PC-9 (cell line): ENCODE results near the gene ETNK2.

Experiments used
- EZH2 ChIP-seq: fragments of 200-600 bp; sonication (generic); IDR thresholded peaks from 2 replicates; pipeline ENCODE4 v1.8.0; 2017; ENCODE audit warnings: antibody characterized with exemption, low read depth
- TF ChIP-seq, protein P1 (sequence below): fragments of 200-600 bp; sonication (generic); conservative IDR thresholded peaks from 2 replicates; pipeline ENCODE4 v1.6.1; 2017; ENCODE audit warnings: mixed run types, antibody characterized with exemption, mild to moderate bottlenecking, moderate library complexity

- TF ChIP-seq, protein P1, sequence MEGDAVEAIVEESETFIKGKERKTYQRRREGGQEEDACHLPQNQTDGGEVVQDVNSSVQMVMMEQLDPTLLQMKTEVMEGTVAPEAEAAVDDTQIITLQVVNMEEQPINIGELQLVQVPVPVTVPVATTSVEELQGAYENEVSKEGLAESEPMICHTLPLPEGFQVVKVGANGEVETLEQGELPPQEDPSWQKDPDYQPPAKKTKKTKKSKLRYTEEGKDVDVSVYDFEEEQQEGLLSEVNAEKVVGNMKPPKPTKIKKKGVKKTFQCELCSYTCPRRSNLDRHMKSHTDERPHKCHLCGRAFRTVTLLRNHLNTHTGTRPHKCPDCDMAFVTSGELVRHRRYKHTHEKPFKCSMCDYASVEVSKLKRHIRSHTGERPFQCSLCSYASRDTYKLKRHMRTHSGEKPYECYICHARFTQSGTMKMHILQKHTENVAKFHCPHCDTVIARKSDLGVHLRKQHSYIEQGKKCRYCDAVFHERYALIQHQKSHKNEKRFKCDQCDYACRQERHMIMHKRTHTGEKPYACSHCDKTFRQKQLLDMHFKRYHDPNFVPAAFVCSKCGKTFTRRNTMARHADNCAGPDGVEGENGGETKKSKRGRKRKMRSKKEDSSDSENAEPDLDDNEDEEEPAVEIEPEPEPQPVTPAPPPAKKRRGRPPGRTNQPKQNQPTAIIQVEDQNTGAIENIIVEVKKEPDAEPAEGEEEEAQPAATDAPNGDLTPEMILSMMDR, result no peak
- no peak for TF ChIP-seq EZH2
These were observed 21.7 kb downstream of the ETNK2 start for GRCh38 chr1:204130178-204130577.
